ENCODE data around the gene JCHAIN. TPM values are rescaled to one million over a fixed set of nuclear protein-coding genes. Genes with fewer than 3 reads are reported as not detected.

The JCHAIN gene
- total RNA-seq = 1.7 and 6.7 TPM in 2 replicates

DNA sequence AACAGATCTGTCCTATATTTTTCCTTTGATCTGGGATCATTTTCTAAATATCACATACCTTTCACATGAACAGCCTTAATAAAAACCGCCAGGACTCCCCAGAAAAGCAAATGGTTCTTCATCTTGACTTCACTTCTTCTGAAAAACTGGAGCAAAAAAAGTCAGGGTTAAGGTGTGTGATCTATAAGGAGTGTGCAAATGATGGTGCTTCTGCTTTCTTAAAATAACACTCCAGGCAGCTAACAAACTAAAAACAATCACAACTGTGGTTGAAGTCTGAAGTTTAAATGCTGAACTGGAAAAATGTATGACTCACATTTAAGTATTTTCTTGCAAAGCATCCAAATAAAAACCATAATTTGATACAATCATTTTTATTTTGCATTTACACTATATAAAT, at the start of gene JCHAIN:
Gene JCHAIN (minus strand): TSS at position 140 of the 400 bp plus-strand sequence. CDS start 18 bp downstream, at position 122.

DNA sequence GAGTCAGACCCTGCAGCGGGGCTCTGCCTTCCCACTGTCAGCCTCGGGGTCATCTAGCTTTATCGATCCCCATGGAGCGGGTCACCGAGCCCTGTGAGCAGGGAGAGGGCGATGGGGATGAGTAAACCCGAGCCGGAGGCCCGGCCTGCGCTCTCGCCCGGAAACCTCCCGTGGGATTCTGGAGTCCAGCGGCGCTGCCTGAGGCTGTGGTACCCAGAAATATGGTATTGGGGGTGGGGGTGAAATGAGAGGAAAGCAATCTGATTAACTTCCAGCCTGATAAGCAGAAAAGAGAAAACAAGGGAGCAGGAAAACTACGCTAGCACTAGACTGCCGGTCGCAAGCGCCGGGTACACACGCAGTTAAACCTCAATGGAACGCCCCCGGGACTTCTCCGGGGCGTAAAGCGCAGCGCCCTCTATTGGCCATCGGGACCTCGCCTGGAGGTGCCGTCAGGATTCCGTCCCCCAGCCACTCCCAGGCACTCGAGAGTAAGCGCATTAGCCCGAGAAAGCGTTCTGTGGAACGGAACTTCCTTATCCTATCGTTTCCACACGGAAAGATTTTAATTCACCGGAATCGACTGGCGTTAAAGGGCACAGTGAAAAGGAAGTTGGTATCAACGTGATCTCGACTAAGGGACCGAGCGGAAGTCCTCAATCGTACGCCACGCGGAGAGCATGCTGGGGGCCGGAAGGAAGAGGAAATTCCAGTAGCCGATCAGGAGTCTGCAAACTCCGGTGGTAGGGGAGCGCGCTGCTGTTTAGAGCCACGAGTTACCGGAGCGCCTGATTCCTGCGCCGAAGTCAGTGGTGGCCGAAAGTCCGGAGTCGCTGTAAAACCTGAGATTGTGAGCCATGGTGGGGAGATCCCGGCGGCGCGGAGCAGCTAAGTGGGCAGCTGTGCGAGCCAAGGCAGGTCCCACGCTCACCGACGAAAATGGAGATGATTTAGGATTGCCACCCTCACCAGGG, 21.8 kb upstream of the JCHAIN start, which contains the start of gene UTP3:
Gene UTP3 (plus strand): TSS at position 712 of the 974 bp plus-strand sequence. CDS start 146 bp downstream, at position 858.

DNA sequence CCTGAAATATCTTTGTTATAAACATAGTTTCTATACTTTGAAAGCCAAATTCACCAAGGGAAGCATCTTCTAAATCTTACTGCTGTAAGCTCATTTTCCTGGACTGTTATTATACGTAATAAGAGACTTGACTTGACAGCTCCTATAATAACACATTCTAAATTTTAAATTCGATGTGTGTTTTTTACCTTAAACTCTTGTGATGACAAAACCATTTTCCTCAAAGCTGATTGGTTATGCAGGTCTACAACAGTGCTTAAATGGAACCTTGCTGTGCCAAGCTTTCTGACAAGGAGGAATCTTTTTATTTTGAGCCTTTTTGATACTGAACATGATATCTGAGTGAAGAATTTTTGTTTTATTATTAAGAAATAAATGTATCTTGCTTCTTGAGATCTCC, 37.9 kb downstream of the JCHAIN start, which contains the start of gene ENAM:
Gene ENAM (plus strand): TSS at position 301 of the 400 bp plus-strand sequence. CDS start 757 bp downstream, outside the sequence.

Other genes starting within 250 kb of the JCHAIN start
- not detected in 2 replicates for gene MUC7, start 194.3 kb downstream of the JCHAIN start, total RNA-seq
- gene AMTN, start 147.9 kb downstream of the JCHAIN start, total RNA-seq = not detected in 2 replicates
- not detected in 2 replicates for gene AMBN, start 74.3 kb downstream of the JCHAIN start, total RNA-seq
- gene ENAM, start 37.8 kb downstream of the JCHAIN start, total RNA-seq = not detected in 2 replicates
- gene UTP3, start 22.0 kb upstream of the JCHAIN start, total RNA-seq = 15.4 and 22.6 TPM in 2 replicates
- 71.4 and 86.5 TPM in 2 replicates for gene RUFY3, start 55.5 kb upstream of the JCHAIN start, total RNA-seq
- 68.6 and 78.3 TPM in 2 replicates for gene GRSF1, start 173.4 kb upstream of the JCHAIN start, total RNA-seq
- gene MOB1B, start 235.9 kb upstream of the JCHAIN start, total RNA-seq = 7.8 and 8.6 TPM in 2 replicates

Measured in smooth muscle cell of bladder (primary cell).